Measurements from ENCODE around the gene SHC1.

SHC1 gene

DNA sequence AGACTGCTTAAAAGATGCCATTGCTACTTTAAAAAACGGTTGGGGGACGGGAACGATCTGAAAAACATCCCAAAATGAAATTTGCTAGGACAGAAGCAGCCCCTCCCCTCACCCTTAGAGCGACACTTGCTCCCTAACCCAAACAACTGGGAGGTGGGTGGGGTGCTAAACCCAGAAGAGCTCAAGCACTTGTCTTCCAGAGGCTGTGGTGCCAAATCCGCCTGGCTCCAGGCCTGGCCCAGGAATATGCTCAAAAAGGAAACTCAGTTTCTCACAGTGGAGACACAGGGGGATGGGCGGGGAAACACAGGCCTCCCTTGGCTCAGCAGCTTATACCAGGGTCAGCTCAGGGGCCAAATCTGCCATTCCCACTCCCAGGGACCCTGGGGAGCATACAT is 14.0 kb downstream of the SHC1 start:
- DNase-seq (ENCODE audit: low read depth), result no peak

DNA sequence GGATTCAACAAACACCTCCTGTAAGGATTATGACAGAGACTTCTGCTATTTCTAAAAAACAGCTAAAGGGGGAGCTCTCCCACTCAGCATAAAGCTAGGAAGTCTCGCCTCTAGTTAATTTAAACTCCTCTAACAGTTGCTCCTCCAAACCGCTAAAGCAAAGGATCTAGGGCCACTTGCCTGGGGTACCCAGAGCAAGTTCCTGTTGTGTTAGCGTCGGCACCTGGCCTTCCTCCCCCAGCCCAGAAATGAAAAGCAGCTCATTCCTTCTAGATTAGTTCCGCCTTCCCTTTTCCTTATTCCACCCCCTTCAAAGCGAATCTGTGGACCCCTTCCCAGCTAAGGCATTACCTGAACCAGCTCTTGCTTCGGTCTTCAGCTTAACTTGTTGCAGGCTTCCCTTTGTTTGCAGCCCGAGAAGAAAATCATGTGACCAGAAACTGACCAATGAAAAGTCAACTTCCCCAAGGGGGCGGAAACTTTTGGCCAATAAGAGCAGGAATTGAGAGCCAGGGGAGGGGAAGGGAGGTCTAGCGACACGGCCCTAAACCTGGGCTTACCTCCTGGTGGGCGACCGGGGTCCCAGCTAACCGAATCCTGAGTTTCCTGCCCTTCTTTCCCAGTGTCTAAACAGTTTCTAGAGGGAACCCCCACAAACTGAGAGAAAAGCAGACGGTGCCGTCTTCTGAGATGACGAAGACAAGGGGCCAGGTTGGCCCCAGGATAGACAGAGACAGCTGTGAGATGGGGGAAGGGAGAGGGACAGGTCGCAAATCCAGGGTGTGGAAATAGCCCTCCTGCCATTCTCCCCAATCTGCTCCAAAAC is 14.6 kb downstream of the SHC1 start, which contains the start of gene PBXIP1:
Gene PBXIP1 (minus strand): TSS at position 382 of the 826 bp plus-strand sequence. CDS start 2,378 bp downstream, outside the sequence.
- DNase-seq (ENCODE audit: low read depth), result no peak

DNA sequence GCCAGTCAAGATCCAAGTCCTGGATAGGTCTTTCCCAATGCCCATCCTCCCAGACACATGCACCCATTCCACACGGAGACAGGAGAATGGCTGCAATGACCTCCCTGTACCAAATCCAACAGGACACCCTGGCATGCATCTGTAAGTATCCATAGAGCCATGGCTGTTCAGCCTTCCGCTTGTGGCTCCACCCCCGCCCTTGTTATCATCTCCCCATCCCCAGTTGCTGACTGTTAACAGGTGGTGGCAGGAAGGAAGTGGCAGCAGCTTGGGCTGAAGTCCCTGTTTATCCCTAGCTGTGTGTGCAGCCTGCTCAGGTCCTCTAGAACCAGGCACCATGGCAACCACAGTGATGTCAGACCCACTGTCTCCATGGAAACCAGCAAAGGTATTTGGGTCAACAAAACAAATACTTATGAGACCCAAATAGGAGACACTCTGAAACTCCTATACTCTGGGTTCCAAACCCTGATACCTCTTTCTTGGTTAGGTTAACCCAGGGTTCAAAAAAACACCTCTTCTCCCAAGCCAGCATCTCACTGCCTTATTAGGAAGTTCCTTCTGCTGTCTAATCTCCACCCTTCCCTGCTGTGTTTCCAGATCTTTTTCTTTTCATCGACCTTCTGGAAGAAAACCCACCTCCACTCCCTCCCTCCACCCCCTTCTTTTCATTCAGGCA is 15.4 kb downstream of the SHC1 start:
- DNase-seq (ENCODE audit: low read depth), result no peak

DNA sequence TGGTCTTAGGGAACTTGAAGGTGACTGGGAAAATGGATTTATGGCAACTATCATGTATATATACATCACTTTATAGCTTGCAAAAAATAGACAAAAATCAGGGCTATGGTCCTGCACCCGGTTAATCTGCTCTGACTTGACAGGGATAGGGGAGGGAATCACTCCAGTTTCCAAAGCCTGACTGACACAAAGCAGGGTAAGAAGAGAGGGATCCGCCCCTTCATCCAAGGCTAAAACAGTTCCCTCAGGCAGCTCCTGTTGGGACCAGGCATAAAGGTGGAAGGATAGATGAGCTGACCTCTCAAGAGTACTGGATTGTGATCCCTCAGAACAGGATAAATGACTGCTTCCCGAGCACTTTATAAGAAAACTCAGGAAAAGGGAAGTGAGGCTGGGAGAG is 16.0 kb downstream of the SHC1 start:
- no peak for DNase-seq (ENCODE audit: low read depth)

DNA sequence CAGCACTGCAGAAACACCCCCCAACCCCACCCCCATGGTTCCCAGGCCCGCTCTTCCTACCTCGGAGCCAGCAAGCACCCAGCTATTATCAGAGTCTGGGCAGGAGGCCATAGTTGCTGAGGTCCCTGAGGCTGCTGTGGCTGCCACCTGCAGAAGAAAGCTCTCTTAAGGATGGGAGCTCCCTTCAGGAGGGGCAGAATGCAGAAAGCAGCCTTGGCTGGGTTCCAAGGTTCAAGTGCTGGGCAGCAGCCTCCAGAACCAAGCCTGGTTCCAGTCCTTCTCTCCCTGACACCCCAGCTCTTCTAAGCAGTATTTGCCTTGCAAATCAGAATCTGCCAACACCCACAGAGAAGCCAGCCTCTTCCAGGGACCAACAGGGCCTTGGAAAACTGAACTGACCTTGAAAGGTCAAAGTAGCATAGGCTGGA is 16.9 kb downstream of the SHC1 start:
- DNase-seq (ENCODE audit: low read depth), result no peak

DNA sequence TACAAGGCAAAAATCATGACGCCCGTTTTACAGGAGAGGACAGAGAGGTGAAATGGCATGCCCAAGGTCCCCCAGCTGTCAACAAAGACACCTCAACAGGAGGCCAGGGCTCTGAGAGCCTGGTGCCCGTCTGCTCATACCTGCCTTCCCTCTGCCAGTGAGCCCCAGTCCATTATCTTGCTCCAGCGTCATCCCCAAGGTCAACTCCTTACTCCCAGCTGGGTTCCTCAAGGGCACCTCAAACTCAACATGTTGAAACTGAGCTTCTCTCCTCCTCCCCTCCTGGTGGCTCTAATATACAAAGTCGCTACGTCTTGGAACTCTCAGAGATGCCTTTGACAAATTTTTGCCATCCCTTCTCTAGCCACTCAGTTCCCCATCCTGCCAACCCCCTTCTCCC is 17.9 kb downstream of the SHC1 start:
- DNase-seq (ENCODE audit: low read depth), result no peak

DNA sequence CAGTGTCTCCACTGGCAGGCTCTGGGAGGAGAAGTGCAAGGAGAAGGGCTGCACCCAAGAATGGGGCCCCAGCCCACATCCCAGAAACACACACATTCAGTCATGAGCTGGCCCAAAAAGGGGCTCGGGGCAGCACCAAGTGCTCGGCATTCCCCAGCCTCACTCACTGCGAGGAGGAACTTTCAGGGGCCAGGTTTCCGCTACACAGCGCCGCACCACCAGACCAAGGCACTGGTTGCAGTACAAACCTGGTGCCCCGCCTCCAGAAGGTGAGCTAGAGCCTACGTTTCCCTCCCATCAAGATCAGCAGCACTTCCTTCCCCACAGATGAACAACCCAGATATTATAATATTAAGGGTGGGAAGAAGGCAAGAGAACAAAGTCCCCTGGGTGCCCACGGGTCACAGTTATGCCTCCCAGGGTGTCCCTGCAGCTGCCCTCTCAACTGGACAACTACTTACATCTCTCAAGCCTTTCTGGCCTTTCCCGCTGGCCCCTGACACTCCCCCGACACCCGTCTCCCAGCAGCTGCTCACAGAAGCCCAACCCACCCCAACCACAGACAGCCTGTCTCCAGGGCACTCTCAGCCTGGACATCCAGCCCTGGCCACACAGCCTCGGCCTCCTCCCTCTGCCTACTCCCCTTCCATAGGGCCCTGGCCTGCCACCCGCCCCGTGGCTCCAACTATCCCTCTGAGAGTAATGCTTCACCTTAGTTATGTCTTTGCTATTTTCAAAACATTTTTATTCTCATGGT is 18.5 kb downstream of the SHC1 start:
- no peak for DNase-seq (ENCODE audit: low read depth)

DNA sequence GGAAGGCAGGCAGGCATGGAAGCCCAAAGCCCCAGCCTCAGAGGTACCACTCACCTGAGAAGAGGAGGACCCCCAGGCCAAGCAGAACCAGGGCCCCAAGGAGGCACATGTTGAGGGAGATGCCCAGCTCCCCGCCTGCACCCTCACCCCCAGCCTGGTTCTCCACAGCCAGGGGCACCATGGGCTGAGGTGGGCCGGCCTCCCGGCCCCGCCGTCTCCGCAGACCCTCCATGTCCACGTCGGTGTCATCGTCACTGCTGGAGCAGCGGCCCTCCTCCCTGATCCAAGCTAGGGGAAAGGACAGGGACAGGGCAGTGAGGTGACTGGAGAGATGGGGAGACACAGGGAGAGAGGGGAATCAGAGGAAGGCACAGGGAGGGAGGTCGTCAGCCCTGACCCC is 22.5 kb downstream of the SHC1 start:
- no peak for DNase-seq (ENCODE audit: low read depth)

DNA sequence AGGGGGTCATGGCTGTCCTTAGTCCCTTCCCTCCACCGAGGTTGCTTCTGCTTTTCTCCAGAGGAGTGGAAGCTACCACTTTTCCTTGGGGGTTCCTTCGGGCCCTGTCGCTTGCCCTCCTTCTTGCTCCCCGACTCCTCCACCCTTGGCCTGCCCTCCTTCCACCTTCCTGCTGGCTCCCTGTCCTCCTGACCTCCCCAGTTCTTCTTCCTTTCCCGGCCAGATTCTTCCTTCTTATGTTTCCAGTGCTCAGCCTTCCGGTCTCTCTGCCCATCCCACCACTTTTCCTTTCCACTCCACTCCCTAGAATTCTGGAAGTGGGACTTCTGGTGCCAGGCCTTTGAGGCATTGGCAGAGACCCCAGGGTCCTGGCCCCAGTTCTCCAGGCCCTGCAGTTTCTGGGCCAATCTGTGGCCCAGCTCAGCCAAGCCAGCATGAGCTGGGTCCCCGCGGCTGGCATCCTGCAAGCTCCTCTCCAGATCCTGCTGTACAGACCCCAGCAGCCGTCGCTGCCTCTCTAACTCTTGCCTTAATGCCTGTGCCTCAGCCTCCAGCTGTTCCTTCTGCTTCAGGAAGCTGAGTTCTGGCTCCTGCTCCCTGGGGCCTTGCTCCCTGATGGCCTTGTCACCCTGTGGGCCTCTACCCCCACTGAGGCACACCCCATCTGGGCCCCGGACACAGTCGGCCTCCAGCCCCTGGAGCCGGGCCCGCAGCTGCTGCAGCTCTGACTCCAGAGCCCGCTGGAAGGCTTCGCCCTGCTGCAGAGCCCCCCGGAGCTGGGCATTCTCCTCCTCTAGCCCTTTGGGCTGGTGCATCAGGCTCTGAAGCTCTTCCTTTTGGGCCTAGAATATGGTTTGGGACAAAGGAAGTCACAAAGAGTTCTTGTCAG is 24.3 kb downstream of the SHC1 start:
- no peak for DNase-seq (ENCODE audit: low read depth)

DNA sequence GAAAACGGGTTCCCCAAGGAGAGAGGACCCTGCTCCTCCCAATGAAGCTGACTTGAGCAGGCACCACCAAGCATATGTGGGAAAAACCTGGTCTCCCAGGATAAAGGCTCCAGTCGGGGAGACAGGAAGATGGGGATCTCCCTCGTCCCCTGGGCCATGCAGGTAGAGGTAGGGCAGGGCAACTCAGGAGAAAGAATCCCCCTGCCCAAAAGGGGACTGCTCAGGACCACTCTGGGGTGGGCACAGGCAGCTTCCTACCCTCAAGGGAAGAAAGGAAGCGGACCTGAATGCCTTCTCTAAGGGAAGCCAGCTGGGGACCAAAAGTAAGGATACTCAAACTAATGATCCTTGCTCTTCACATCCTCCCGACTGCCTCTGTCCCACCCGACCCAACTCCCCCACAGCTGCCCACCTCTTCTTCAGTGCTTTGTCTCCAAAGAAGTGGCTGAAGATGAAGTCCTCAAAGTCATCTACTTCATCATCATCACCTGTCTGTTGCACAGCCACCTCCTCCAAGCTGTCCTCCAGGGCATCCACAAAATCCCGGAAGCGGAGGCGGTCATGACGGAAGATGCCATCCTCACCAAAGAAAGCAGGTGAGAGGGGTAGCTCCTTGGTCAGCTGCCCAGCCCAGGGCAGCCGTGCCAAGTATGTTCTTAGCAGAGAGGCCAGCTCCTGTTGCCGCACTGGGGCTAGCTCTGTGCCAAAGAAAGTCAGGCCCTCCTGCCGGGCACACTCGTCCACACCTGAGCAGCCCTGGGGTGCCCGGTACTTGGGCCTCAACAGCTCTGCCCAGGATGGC is 25.2 kb downstream of the SHC1 start:
- no peak for DNase-seq (ENCODE audit: low read depth)

DNA sequence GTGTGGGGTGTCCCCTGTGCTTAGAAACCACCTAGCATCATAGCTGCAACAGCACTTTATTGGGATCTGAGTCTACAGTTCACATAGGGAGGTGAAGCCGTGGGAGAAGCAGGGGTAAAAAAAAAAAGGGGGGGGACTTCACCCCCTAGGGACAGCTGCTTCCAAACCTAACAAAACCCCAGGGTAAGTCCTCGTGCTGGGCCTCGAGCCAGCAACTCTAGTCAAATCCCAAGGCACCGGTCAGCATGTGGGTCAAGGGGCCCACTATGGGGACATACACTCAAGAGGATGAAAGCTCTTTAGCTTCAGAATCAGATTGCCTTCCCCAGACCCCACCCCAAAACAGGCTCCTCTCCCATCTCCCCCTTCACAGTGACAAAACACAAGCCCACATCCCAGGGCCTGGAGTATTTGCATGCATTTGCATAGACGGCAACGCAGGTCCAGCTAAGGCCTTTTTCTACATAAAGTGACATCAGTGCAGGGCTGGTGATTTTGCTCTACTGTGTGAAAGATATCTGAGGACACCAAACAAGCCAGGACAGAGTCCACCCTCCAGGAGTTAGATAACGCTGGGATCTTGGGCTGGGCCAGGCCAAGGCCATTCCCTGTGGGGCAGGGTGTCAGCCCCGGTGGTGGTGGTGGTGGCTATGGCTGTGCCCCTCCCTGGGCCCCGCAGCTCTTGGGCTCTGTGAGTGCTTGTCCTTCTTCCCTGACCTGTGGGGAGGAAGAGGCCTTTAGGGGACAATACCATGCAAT is 26.0 kb downstream of the SHC1 start:
- DNase-seq (ENCODE audit: low read depth), result no peak

DNA sequence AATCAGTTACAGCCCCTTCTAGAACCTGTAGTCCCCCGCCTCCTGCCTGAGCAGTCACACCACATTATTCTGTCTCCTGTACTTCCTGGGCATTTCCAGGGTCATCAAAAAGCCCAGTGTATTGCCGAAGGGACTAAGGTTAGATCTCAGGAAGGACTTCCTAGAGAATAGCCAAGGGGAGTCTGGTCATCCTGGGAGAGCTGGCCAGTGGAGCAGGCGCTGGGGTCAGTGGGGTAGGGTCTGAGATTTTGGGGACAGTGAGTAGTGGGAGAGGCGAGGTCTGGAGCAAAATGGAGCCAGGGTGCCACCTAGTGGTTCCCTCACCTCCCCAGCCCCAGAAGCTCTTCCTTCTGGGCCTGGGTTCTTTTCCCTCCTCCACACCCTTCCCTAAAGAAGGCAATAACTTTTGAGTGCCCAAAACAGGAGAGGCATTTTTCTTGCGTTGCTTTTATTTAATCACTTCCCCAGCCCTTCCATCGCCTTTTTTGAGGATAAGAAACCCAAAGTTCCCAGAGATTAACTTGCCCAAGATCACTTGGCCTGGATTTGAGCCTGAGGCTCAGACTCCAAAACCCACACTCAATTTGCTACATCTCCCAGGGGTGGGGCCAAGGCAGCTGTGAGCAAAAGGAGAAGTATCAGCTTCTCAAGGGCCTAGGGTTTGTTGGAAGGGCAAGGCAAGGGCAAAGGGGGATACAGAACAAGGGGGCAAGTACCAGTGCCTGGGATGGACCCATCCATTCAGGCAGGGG is 26.7 kb downstream of the SHC1 start:
- DNase-seq (ENCODE audit: low read depth), result no peak

DNA sequence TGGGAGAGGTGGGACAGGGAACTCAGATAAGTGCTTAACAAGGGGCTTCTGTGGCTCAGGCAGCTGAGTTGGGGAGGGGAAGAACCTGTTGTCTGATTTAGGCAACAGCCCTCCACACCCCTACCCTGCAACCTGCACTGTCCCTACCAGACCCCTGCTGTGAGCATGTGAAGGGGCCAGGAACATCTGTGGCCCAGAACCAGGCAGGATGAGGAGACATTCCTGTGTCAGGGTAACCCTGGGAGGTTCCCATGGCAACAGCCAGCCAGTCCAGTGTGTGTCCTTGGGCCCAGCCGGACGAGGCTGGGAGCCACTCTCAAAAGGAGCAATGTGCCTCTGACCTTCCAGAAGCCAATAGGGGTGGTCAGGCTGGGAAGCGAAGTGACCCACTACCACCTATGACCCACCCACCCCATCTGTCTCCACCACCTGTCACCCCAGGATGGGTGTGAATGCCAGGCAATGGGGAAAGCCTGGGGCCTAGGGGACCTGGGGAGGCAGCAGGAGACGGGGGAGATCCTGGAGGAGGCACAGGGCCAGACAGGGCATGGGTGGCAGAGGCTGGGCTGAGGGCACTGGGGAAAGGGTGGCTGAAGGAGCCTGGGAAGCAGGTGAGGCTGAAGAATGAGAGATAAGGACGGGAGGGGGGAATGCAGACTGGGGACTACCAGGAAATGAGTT is 29.1 kb downstream of the SHC1 start:
- DNase-seq (ENCODE audit: low read depth), result no peak

DNA sequence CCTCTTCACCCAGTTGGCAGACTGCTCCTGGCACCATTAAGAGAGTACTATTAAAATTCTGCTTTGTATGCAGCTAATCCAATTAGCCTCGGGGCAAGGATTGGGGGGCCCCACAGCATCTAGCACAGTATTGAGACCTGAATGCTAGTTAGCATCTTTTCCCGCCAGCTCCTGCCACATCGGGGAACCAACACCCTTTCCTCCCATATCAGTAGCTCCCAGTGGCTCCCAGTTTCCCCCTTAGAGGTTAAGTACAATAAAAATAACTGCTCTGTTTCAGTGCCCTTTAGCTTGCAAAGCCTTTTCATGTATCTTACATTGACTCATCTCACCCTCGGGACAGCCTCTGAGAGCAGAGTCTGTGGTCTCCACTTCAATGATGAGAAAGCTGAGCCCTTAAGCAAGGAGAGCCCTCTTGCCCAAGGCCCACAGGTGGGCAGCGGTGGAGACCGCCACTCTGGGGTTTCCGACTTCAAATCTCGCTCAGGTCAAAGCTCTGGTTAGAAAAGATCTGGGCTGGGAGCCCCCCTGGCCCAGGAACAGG is 29.8 kb downstream of the SHC1 start:
- DNase-seq (ENCODE audit: low read depth), result no peak

DNA sequence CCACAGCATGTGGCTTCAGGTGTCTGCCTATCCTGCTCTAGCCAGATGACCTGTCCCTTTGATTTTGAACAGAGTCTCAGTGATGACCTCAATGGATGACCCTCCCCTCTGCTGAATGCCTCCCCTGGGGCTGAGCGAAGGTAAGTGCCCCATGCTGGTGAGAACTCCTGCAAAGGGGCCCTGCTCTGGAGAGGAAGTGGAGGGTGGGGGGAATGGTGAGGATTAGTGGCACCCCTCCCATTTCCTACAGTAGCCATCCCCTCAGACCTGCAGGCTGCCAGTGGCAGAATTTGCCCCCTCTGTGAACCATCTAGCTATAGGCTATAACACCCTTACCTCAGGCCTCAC is 30.4 kb downstream of the SHC1 start:
- DNase-seq (ENCODE audit: low read depth), result no peak

DNA sequence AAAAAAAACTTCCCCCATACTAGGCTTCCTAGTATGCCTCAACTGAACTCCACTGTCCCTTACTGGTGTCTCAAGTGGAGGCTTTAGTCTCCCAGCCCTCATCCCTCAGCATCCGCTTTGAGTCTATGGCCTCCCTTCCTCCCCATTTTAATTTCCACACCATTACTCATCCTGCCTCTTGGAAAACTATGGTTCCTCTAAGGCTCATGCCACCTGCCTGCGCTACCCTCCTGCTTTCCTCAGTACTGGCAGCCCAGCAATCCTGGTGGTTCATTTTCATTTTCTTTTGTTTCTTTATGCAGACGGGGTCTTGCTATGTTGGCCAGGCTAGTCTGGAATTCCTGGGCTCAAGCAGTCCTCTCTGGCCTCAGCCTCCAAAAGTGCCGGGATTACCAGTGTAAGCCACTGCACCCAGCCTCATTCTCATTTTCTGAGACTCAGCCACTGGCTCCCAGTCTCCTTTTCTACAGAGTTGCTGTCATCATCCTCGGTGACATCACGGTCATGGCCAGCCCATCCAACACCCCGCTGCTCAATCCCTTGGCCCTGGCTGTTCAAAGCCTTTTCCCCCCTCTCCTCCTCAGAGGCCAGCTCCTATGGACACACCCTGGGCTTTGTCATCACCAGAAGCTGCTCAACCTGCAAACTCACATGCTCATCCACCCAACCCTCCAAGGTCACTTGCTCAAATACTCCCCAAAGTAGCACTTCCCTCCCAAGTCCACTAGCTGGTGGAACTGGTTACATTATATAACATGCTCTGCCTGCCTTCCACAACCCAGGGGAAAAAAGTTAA is 31.7 kb downstream of the SHC1 start:
- DNase-seq (ENCODE audit: low read depth), result no peak

DNA sequence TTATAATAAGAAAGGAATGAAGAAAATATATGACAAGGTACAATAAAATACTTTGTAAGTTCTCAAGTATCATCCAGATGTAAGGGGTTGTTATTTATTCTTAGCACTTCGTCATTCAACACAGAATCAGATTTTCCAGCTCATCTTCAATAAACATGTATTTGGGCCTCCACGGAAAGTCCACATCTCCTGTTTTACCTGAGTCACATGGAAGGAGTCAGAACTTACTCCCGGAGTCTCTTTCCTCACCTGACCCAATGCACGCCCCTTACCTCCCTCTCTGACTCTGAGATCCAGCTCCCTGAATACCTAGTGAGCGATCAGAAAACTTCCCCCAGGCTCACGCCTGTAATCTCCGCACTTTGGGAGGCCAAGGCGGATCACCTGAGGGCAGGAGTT is 32.6 kb downstream of the SHC1 start:
- no peak for DNase-seq (ENCODE audit: low read depth)
